Stromal cell of bone marrow (primary cell): ENCODE results near the gene PTHLH.

Experiments used
- DNase-seq: peaks from one replicate; pipeline ENCODE4 v3.0.0-alpha.2; 2012; ENCODE audit warnings: low read depth

The PTHLH gene

DNA sequence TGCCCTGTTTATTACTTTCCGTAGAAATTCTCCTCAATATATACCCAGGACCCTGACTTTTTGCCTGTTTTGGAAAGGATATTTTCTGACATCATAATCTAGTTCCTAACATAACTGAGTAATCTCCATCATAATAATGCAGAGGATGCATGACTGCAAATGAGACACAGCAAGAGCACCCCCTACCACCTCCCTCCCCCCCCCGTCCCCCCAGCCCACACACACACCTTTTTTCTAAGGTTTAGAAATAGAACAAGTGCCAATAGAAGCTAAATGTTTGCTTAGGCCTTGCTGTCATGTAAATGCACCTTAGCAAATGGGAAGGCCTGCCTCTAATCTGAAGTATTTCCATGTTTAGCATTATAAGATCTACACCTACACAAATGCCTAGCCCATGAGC lies at the start of gene PTHLH:
Gene PTHLH, minus strand, starts transcription at position 13 of the 400 bp plus-strand sequence. CDS start 3,239 bp downstream, outside the sequence.
- no peak for DNase-seq

DNA sequence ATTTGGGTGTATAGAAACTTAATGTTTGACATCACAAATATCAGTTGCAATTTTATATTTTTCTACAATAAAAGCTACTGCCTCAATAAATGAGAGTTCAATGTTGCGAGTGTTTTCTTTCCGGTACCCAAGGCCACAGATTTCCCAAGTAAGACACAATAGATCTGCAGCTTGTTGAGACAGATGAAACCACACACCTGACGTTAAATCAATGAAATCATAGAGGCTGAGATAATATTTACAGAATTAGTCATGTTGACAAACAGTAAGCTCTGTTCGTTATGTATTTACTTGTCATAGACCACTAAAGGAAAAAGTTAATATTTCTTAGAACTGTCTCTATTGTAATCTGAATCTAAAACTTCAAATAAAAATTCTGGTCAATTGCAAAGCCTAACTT lies 49.2 kb upstream of the PTHLH start:
- no peak for DNase-seq

DNA sequence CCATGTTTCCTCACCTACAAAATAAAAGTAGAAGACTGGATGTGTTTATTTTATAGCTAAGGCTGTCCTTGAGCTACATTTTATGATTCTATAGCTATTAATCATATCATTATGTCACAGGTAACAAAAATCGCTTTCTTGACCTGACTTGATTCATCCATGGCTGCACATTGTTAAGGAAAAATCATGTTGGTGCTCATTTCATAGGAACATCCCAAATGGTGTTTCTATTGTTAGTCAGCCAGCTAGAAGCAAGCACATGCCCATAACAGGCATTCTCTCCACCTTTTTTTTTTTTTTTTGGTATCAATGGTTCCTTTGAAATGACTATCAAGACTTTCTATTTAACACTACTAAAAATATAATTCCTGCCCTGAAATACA lies 45.3 kb upstream of the PTHLH start:
- DNase-seq: no peak

DNA sequence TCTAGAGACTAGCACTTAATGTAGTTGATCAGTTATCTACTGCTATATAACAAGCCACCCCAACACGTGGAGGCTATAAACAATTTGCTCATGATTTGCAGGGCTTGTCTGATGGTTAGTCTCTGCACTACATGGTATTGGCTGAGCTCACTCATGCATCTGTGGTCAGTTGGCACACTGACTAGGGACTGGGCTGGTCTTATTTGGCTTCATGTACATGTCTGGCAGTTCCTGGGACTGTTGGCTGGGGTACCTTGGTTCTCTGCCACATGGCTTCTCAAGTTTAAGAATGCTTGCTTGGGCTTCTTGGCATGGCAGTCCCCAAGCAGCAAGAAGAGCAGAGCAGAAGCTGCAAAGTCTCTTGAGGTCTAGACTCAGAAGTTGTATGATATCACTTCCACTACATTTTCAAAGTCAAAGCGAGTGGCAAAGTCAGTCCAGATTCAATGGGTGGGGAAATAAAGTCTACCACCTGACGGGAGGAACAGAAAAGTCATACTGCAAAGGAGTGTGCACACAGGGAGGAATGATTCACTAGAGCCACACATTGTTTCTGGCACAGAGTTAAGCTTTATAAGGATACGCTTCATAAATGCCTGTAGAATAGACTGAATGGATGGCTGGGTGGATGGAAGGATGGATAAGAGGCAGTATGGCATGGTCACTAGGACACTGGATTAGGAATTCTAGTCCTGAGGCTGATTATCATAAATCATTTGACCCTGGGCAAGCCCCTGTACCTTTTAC lies 44.8 kb upstream of the PTHLH start:
- no peak for DNase-seq

DNA sequence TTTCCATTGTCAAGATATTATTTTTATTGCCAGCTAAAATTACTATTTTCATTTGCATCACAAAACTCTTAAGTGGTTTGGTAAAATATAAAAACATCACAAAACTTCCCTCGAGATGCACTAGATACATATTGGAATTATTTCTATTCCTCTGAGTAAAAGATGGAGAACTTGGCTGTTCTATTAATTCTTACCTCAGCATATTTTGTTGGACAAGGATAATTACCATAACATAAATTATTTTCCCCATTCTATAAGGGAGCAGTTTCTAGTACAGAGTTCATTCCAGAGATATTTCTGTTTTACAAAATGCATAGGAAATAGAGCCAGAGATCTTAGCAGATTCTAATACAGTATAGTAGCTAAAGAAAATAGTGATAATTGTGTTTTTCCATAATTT lies 42.6 kb upstream of the PTHLH start:
- no peak for DNase-seq

DNA sequence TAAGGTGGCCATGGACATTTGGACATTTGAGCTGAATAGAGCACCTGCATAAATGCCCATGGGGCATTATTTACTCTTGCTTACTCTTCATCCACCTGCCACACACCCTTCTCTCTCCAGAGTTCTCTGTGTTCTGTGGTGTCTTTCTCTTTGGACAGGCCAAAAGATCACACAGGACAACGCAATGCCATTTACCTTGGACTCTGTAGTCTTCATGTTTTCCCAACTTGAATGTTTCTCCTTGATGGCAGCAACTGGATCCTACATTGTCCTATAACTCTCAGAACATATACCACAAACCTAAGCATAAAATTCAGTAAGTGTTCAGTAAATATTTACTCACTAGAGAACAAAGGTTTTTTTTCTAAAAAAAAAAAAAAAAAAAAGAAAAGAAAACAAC lies 41.7 kb upstream of the PTHLH start:
- no peak for DNase-seq

DNA sequence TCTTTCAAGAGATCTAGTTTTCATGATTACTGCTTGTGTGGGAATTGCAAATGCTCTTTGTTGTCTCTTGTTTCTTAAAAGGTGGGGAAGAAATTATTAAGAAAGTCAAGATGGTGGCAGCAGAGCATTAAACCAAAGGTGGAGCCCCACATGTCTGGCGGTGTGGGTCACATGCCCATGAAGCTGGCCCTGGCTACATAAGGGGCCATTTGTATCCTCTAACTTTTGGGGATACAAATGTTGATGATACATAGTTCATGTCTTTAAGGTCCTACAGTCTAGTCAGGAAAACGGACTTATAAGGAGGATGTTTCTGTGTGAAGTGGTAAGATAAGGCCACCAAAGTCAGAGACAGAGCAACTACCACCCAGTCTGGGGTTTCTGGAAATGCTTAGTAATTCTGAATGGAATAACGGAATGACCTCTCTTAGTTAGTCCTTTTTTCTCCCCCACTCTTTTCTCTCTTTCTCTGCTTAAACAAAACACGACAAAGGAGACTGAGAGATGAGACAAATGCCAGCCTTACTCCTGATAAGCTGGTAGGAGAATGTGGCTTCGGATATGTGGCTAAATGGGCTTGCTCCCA lies 39.9 kb upstream of the PTHLH start:
- no peak for DNase-seq

DNA sequence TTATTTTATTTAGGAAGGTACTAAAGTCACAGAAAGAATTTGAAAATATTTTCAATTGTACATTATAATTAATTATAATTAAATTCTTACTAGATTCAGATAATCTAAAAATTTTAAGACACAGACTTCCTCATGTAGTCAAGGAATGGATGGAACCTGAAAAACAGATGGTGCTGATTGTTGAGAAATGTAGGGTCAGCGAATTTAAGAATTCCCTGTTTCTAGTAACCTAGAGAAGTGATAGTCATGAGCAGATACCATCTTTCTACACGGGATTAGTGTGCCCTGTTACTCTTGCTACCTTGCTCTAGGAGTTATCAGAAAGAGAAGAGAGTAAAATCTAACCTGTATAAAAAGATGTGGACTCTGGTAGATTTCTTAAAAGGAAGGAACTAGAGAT lies 37.5 kb upstream of the PTHLH start:
- DNase-seq: no peak

DNA sequence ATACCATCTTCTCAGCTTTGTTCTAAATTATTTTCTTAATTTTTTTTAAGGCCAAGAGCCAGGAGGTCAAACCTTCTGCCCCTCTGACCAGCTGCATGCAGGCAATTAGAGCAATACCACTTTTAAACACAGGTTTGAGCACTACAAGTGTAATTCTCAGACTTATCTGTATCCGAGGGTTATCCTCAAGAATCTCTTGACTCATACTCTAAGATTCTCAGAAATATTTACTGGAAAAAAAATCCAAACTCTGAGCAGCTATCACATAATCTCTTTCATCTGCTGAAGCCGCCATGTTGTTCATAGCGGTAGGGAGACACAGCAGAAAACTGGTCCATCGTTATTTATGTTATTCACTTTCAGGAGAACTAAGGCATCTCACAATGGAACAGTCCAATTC lies 27.4 kb upstream of the PTHLH start:
- DNase-seq: no peak

DNA sequence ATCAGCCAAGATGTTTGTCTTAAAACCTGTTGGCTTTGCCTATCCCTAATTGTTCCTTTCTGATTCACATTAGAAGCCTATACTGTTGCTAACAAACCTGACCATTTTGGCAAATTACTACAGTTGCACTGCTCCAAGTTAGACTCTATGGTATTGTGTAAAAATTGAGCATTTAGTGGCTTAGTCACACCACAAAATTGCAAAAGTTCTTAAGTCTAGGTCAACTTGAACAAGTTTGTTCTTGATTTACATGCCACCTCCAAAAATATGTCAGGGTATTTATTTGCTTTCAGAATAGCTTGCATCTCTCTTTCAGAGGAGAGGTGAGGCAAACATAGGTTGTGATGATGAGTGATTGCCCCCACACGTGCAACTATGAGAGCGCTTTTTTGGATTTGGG lies 27.0 kb upstream of the PTHLH start:
- peak; percentile 60 for DNase-seq

DNA sequence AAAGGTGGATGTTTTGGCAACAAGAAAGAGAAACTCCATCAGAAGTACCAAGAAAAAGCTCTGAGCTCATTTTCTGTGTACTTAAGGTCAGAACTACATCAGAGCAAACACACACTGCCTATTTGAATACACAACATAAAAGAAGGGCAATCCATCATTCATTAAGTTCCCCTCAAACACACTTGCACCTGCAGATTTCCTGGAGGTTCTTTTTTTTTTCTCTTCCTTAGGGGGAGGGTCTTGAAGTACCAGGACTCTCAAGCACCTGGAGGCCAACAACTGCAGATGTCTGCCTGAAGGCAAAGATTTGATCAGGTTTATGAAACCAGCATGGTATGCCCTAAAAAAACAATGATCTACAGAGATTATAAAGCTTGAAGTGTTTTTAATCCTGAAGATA lies 26.1 kb upstream of the PTHLH start:
- DNase-seq: no peak

DNA sequence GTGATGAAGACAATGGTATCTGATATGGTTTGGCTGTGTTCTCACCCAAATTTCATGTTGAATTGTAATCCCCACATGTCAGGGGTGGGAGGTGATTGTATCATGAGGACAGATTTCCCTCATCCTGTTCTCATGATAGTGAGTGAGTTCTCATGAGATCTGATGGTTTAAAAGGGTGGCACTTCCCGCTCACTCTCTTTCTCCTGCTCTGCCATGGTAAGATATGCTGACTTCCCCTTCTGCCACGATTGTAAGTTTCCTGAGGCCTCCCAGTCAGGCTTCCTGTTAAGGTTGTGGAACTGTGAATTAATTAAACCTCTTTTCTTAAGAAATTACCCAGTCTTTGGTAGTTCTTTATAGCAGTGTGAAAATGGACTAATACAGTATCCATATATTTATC lies 25.6 kb upstream of the PTHLH start:
- DNase-seq: no peak

DNA sequence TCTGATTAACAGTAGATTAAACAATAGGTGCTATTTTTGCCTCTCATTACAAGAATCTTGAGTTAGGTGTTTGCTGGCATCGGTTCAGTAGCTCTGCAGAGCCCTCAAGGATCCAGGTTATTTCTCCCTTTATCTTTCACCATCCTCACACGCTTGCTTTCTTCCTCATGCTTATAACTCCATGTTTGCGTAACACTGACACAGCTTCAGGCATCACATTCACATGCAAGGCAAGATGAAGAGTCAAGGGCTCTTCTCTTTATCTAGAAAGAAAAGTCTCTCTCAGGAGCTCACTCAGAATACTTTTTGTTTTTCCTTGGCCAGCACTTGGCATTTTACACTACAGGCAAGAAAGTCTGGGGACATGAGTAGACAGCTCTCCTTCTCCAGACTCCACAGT lies 24.2 kb upstream of the PTHLH start:
- DNase-seq: no peak

DNA sequence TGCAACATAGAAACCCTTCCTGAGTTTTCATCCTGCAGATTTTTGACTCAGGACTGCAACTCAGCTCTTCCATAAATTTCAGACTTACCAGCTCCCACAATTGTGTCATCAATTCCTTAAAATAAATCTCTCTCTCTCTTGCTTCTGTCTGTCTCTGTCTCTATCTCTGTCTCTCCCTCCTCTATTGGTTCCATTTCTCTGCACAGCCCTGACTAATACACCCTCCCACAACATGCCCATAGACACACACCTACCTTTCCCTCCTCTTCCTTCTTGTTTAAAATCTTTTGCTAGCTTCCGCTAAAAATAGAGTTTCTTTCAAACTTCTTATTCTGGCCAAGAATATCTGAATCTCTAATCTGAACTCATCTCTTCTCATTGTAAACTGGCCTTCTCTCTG lies 22.9 kb upstream of the PTHLH start:
- no peak for DNase-seq

DNA sequence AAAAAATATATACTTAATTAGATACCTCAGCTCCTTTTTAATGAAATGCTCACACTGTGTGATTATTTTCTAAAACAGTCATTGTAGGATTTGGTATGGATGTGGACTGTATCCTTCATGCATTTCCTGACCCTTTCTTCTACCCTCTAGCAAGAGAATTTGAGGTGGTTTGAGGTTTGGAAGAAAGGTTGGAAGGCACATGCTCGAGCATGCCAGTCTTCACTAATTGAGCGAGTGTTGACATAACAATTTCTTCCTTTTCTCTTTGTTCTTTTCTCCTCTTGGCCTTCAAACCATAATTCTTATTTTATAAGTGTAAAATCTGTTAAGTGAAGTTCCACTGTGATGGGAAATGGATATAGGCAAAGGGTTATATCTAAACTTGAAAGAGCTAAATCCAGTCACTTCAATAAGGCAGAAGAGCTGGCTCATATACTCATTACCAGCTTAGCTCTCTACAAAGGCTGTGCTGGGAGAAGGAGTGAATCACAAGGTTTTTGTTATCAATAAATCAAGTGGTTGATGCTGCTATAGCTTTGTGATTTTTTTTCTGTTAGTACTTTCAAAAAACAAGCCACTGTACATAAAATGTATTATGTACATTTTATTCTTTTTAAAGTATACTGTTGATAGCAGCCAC lies 16.2 kb upstream of the PTHLH start:
- no peak for DNase-seq

DNA sequence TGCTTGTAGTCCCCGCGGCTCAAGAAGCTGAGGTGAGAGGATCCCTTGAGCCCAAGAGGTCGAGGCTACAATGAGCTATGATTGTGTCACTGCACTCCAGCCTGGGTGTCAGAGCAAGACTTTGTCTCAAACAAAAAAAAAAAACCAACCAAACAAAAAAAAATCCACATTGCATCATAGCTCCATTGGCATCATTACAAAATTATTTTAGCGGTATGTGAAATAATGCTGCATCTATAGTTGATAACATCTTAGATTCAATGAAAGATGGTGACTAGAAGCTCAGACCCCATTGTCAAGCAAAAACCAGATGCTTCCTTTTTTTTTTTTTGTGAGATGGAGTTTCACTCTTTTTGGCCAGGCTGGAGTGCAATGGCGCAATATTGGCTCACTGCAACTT lies 14.8 kb upstream of the PTHLH start:
- DNase-seq: no peak

DNA sequence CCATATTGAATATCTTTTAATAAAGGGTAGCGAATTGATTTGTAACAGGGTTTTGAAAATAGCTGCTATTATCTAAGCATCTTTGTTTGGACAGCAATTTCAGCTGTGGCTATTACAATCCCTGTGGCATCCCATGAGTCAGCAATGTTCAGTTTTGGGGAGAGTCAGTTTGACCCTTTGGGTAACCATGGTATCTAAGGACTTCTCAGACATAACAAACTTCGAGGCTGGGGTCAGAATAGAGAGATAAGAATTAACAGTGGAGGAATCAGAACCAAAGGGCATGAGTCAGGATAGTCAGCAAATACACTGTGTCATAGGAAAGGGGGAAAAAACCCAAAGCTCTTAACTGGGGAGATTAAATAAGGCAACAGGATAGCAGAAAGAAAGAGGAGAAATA lies 11.7 kb upstream of the PTHLH start:
- DNase-seq: peak; percentile 80

DNA sequence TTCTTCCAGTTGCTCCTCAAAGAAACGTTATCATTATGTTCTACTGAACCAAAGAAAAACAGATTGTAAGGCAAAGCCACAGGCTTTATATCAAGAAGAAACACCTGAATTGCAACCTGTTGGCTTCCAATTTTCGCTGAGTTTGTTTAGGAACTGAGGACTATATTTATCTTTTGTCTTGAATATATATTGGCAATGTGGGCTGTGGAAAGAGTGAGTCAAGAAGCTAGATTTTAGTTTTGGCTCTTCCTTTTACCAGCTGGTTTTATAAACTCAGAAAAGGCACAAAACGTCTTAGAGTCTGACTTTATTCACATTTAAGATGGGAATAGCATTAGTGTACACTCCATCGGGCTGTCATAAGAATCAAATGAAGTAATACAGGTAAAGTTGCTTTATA lies 10.4 kb upstream of the PTHLH start:
- DNase-seq: no peak

DNA sequence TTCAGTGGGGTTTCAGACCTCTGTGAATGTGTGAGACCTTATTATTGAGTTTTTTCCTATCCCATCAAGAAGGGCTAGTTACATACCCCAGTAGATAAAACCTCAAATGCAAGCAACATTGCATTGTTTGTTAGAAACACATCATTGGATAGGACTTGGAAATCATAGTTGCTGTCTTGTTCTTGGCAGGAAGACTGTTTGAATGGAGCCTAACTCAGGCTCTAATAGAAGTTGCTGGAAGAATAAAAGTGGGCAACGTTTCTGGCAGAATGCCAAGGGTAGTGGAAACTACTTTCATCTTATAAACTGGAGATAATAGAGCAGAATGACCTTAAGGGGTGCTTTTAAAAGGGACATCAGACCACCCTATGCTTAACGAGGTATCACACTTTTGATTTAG lies 9.9 kb upstream of the PTHLH start:
- no peak for DNase-seq

DNA sequence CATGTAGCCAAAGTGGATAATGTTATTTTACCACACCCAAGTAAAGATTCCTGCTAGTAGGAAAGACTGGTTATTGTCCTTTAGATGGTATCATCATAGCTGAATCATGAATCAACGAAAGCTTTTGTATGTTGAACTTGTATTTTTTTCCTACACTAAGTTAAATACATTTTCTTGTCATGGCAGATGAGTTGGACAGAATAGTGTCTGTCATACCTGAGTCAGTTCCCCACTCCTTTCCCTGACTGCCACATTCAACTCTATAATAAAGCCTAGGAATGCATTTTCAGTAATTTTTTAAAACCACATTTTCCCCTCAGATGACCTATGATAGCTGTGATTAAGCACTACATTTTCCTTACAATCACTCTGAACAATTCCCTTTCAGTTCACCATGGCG lies 9.3 kb upstream of the PTHLH start:
- DNase-seq: no peak

DNA sequence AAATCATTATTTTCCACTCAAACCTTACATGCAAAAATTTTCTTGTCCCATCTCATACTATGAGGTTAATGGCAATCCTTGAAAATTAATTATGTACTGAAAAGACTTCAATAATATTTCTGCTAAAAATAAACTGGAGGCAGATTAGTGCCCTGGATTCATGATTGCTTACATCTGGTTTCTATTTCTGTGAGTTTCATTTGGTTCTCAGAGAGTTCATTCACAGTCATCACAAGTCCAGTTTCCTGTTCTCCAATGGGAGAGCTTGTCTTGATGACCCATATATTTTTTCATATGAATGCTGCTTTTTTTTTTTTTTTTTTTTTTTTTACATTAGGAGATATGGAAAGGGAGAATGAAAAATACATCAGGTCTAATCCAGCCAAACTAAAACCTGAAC lies 6.6 kb upstream of the PTHLH start:
- no peak for DNase-seq

DNA sequence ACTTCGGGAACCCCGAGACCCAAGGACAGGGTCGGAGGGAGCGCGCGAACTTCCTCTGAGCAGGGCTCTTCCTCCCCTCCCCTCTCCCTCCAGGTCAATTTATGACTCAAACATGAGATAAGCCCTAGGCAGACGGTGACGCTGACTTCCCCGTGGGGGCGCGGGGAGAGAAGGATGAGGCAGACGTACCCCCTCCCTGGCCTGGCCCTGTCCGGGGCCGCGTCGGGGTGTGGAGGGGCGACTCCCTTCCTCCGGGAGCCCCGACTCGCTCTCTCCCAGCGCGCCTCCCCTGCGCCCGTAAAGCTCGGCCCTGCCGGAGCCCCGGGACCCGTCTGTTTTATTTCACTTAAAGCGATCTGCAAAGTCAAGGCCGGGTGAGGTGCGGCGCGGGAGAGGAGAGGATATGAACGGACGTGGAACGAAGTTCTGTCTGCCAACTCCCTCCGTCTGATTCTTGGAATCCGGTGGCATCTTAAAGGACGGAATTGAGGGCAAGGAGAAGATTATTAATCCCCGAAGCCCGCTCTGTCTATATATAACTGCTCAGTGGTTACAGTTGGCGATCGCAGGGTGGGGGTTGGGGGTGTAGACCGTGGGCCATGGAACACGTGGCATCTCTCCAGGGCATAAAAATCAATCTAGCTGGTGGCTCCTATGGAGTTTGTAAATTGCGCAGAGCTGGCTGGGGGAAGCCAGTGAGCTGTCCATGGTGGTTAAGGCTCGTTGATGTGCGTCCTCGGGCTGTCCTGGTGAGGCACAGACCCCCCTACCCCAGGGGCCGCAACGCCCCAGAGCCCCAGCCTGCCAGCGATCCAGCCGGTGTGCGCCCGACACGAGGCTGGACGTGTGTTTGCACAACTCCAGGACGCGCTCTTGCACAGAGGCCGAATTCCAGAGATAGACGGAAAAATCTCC lies 2.9 kb upstream of the PTHLH start:
- DNase-seq: no peak

DNA sequence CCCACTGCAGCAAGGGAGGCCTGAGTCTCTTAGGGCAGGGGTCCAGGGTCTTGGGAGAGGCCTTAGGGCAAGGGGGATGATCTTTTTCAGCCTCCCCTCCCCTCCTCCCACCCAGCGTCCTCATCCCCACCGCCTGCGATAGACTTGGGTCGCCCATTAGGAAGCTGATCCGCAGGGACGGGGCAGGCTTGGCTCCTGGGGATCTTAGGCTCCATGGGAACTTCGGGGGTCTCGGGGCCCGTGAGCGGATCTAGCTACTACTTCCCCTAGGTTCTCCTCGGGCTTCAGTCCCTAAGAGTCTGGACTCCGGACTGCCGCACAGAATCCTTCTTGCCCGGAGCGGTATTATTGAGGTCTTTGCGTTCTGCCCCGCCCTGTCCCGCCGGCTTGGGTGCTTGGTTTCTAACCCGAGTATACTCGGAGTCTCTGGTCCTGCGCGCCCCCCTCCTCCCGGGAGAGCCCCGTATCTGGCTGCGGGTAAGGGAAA lies 2.2 kb upstream of the PTHLH start:
- no peak for DNase-seq
